K562 (cell line): ENCODE results near the gene IL1RAPL2. TPM values are rescaled to one million over a fixed set of nuclear protein-coding genes. Genes with fewer than 3 reads are reported as not detected.

Experiments used
- ATAC-seq: fragments of 200-7000 bp; cut with Tn5 transposase; 3 replicates; pipeline ENCODE4 v1.9.1; 2020; ENCODE audit warnings: moderate library complexity
- BruUV-seq: library from RNA; stranded (reverse); fragments of 400-500 nt; replicated peaks from 2 replicates; lab custom pipeline; 2021; lab: Mats Ljungman, UMichigan
- CTCF ChIA-PET: fragments of 300-600 bp; formaldehyde crosslinking; extraction: SDS; loops from one replicate; lab custom pipeline; 2021; ENCODE audit warnings: low intra/inter-chr PET ratio; lab: Yijun Ruan, JAX
- POLR2A ChIA-PET: fragments of 300-600, 350-650 bp; sonication (Branson Sonifier 250); formaldehyde crosslinking; extraction: SDS; loops from one replicate; lab custom pipeline; 2021; ENCODE audit warnings: antibody characterized with exemption, inconsistent platforms; lab: Yijun Ruan, JAX
- DNase-seq, 4 experiments: peaks; one replicate each; pipeline versions ENCODE4 v3.0.0 to v3.0.0-alpha.2; 2011 to 2018; ENCODE audit warnings: low spot score in 3 of 4, mixed read lengths in 3 of 4; ENCODE audit errors: extremely low read depth in 1 of 4
- FAIRE-seq: peaks from 2 replicates; lab custom pipeline; 2011; peaks lifted over from hg19 to GRCh38; lab: Jason Lieb, UNC
- H2AFZ ChIP-seq: 2 replicates; pipeline ENCODE4 v1.6.0; 2011; ENCODE audit warnings: low read depth, low read length, control low read depth, inconsistent platforms
- H3K27ac ChIP-seq: fragments of 200-600 bp; 3 replicates; pipeline ENCODE4 v1.8.0; 2011; ENCODE audit warnings: low read depth, mild to moderate bottlenecking, control low read depth, inconsistent platforms, low read length, moderate library complexity, mixed read lengths; ENCODE audit errors: extremely low read depth
- H3K27me3 ChIP-seq, 2 experiments: fragments of 300-600 bp in 1 of 2; 2 replicates in 1 of 2; 3 replicates in 1 of 2; pipeline versions ENCODE4 v1.6.0 to v1.8.0; 2011; ENCODE audit warnings: inconsistent platforms in 2 of 2, low read length in 2 of 2, mild to moderate bottlenecking in 1 of 2, mixed read lengths in 1 of 2, moderate library complexity in 1 of 2; ENCODE audit not compliant: control insufficient read depth in 2 of 2, insufficient read depth in 2 of 2
- H3K36me3 ChIP-seq: fragments of 300-600 bp; 3 replicates; pipeline ENCODE4 v1.8.0; 2011; ENCODE audit warnings: mild to moderate bottlenecking, low read length, inconsistent platforms; ENCODE audit not compliant: control insufficient read depth, insufficient read depth
- H3K4me1 ChIP-seq, 2 experiments: fragments of 200-600 bp in 1 of 2; replicated peaks in 1 of 2; 2 replicates in 1 of 2; 3 replicates in 1 of 2; pipeline versions ENCODE4 v1.5.1 to v1.8.0; 2011; ENCODE audit warnings: inconsistent platforms in 2 of 2, low read length in 2 of 2, mild to moderate bottlenecking in 1 of 2, mixed read lengths in 1 of 2, moderate library complexity in 1 of 2; ENCODE audit not compliant: control insufficient read depth in 2 of 2, insufficient read depth in 2 of 2
- H3K4me2 ChIP-seq: 2 replicates; pipeline ENCODE4 v1.6.1; 2011; ENCODE audit warnings: low read length, control low read depth, inconsistent platforms, mixed read lengths; ENCODE audit not compliant: insufficient read depth
- H3K4me3 ChIP-seq: fragments of 200-600 bp; sonication (generic), shearing (Covaris generic); 2 replicates; pipeline ENCODE4 v1.5.1; 2016; ENCODE audit warnings: control low read depth, inconsistent platforms
- H3K79me2 ChIP-seq: fragments of 200-600 bp; 3 replicates; pipeline ENCODE4 v1.8.0; 2011; ENCODE audit warnings: low read length, inconsistent platforms; ENCODE audit not compliant: control insufficient read depth, insufficient read depth
- H3K9ac ChIP-seq, 2 experiments: 2 replicates each; pipeline versions ENCODE4 v1.6.0 to v1.6.1; 2011; ENCODE audit warnings: low read depth in 2 of 2, low read length in 2 of 2, control low read depth in 1 of 2, inconsistent platforms in 1 of 2, mild to moderate bottlenecking in 1 of 2, mixed read lengths in 1 of 2; ENCODE audit not compliant: insufficient read depth in 1 of 2
- H3K9me1 ChIP-seq: one replicate; pipeline ENCODE4 v1.6.0; 2011; ENCODE audit warnings: inconsistent platforms, mild to moderate bottlenecking, low read length, moderate library complexity; ENCODE audit not compliant: control insufficient read depth, insufficient read depth
- H3K9me3 ChIP-seq: replicated peaks from 2 replicates; pipeline ENCODE4 v1.5.1; 2011; ENCODE audit warnings: low read depth, low read length, inconsistent platforms; ENCODE audit not compliant: control insufficient read depth, insufficient read depth
- H4K20me1 ChIP-seq: replicated peaks from 2 replicates; pipeline ENCODE4 v1.6.1; 2011; ENCODE audit warnings: low read length, inconsistent platforms, mixed read lengths; ENCODE audit not compliant: control insufficient read depth, insufficient read depth
- E2F3 ChIP-seq: fragments of 250-450 bp; sonication (Bioruptor Pico); IDR thresholded peaks from 2 replicates; pipeline ENCODE4 v1.4.0; 2020; ENCODE audit warnings: mild to moderate bottlenecking
- ETV5 ChIP-seq: sonication (generic); formaldehyde crosslinking; IDR thresholded peaks from 2 replicates; pipeline ENCODE4 v1.4.0; 2020; ENCODE audit warnings: low read depth, mild to moderate bottlenecking, missing genetic modification reagents
- HBP1 ChIP-seq: fragments of 450-650 bp; formaldehyde crosslinking; IDR thresholded peaks from 2 replicates; pipeline ENCODE4 v1.4.0; 2022; ENCODE audit warnings: missing genetic modification characterization
- KAT7 ChIP-seq: sonication (generic); formaldehyde crosslinking; IDR thresholded peaks from 2 replicates; pipeline ENCODE4 v1.8.0; 2022; ENCODE audit warnings: missing genetic modification reagents, mild to moderate bottlenecking, borderline replicate concordance
- RB1 ChIP-seq: fragments of 450-650 bp; IDR thresholded peaks from 2 replicates; pipeline ENCODE4 v1.6.1; 2017; ENCODE audit warnings: low read depth, mild to moderate bottlenecking
- SOX6 ChIP-seq: fragments of 450-650 bp; IDR thresholded peaks from 2 replicates; pipeline ENCODE4 v1.6.1; 2014; ENCODE audit warnings: mild to moderate bottlenecking
- TEAD4 ChIP-seq, 2 experiments: sonication (generic) in 1 of 2; formaldehyde crosslinking in 1 of 2; IDR thresholded peaks; 2 replicates each; pipeline versions ENCODE4 v1.6.1 to v1.8.0; 2012 to 2022; ENCODE audit warnings: borderline replicate concordance in 1 of 2, inconsistent platforms in 1 of 2, low read length in 1 of 2, mild to moderate bottlenecking in 1 of 2, missing genetic modification reagents in 1 of 2
- ZC3H8 ChIP-seq: fragments of 450-650 bp; IDR thresholded peaks from 2 replicates; pipeline ENCODE4 v1.6.1; 2017
- ZNF76 ChIP-seq: fragments of 250-450 bp; sonication (Bioruptor Pico); IDR thresholded peaks from 2 replicates; pipeline ENCODE4 v1.4.0; 2020; ENCODE audit warnings: mild to moderate bottlenecking, moderate library complexity, borderline replicate concordance
- WGBS: fragments of 100-300 bp; shearing (Covaris generic); methylation state at CpG from one replicate; pipeline ENCODE4 v1.1.6; 2016; ENCODE audit warnings: low coverage, mixed read lengths; ENCODE audit not compliant: insufficient coverage; ENCODE audit errors: missing lambda C conversion rate; 5-methylcytosine and 5-hydroxymethylcytosine counted together
- in situ Hi-C: fragments of 300-500 bp; cut with MboI; formaldehyde crosslinking; loops from 4 replicates; pipeline ENCODE4 v1.15.0; 2018; ENCODE audit warnings: inconsistent platforms, mixed read lengths
- intact Hi-C: fragments of 100-400 bp; cut with micrococcal nuclease; formaldehyde crosslinking; loops from 2 replicates; pipeline ENCODE4 v1.14.2; 2022
- polyA plus RNA-seq, 8 experiments: library from polyadenylated mRNA; depleted of rRNA in 4 of 8; stranded (reverse) in 5 of 8; unstranded in 3 of 8; fragments of >200 nt; fragmentation: Nextera tagmentation in 2 of 8; fragmentation: Illumina TruSeq in 1 of 8; extraction: Ambion mirVana in 2 of 8; extraction: Trizol in 1 of 8; gene quantifications; 2 replicates each; pipeline versions ENCODE4 v1.2.1 to v1.2.3, GENCODE V29; 2011 to 2014; ENCODE audit warnings: inconsistent platforms in 1 of 8, missing spikeins in 1 of 8
- total RNA-seq, 7 experiments: library from RNA; depleted of rRNA in 6 of 7; stranded (reverse); fragments of >200 nt in 6 of 7; fragmentation: Illumina TruSeq in 2 of 7; extraction: Trizol in 2 of 7; gene quantifications; 2 replicates each; pipeline versions ENCODE4 v1.2.1 to v1.2.3, GENCODE V29; 2011 to 2021; ENCODE audit warnings: low replicate concordance in 1 of 7

IL1RAPL2 gene
- total and polyA plus RNA-seq, 9 of the 15 experiments (the other 6 are each of a cell fraction or from before 2014, with no cell fraction given): not detected

- no peaks in the 10 kb centered on the region for H3K9me3 ChIP-seq
- no peak overlapping the region for H2AFZ ChIP-seq
- H3K79me2 ChIP-seq: no peaks in the 10 kb centered on the region
- H3K4me1 ChIP-seq: no peaks in the 10 kb centered on the region
- H3K9me1 ChIP-seq: no peaks in the 10 kb centered on the region
- POLR2A ChIA-PET: no interaction called here
- no peak overlapping the region for H3K27ac ChIP-seq
- H3K4me2 ChIP-seq: no peak overlapping the region
- no peaks in the 10 kb centered on the region for H3K27me3 ChIP-seq
- no peak overlapping the region for H3K4me3 ChIP-seq
- WGBS: 0% methylated on average over 3 of the region's 3 CpGs
- CTCF ChIA-PET: no interaction called here
- ATAC-seq (no peak), FAIRE-seq (no peak), DNase-seq (no peak)
- no peaks in the 10 kb centered on the region for H4K20me1 ChIP-seq
- in situ Hi-C loops: no loop called here
- BruUV-seq: no TSS peak
- TF ChIP-seq KAT7 (CRISPR knock-in tag) (no peak), ZC3H8 (no peak), SOX6 (no peak), E2F3 (CRISPR knock-in tag) (no peak), ZNF76 (CRISPR knock-in tag) (no peak), RB1 (no peak), TEAD4 (IDR thresholded peaks at IDR 0.05; ENCODE audit: low read length) (no peak), TEAD4 (CRISPR knock-in tag; IDR thresholded peaks at IDR 0.05; ENCODE audit: borderline replicate concordance) (no peak), HBP1 (CRISPR knock-in tag) (no peak), ETV5 (CRISPR knock-in tag) (no peak)
- H3K36me3 ChIP-seq: no peaks in the 10 kb centered on the region
- intact Hi-C loops: no loop called here
- H3K9ac ChIP-seq: no peak overlapping the region
Measured at GRCh38 chrX:105609530-105609929, 1043.5 kb downstream of the IL1RAPL2 start.
